Measurements from ENCODE around the gene RRBP1. TPM values are rescaled to one million over a fixed set of nuclear protein-coding genes. Genes with fewer than 3 reads are reported as not detected.

The RRBP1 gene
- total RNA-seq, 2 donors from 2014 or later = 112 to 148 TPM

DNA sequence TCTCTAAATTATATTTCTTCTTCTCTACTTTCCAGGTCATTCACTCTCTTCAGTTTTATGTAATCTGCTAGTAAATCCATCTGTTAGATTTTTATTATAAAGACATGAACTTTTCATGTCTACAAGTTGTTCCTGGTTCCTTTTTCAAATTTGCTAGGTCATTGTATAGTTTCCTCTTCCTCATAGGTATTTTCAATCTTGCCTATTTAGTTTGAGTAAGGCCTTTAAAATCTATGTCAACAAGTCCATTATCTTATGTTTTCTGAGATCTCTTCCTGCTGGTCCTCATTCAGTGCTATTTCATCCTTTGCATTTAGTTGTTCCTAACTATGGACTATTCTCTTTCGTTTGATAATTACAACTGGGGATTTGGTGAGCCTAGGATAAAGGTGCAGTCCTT is 11.0 kb downstream of the RRBP1 start:
- 70% methylated on average over 1 of the region's 1 CpG for WGBS
- H3K27ac ChIP-seq = no peak overlapping the region
- no peaks in the 10 kb centered on the region for H3K27me3 ChIP-seq (replicated peaks; ENCODE audit: insufficient read depth)
- TF ChIP-seq POLR2AphosphoS5 (IDR thresholded peaks at IDR 0.05) (no peak), POLR2A (IDR thresholded peaks at IDR 0.05) (no peak)
- TF ChIP-seq, protein P1, sequence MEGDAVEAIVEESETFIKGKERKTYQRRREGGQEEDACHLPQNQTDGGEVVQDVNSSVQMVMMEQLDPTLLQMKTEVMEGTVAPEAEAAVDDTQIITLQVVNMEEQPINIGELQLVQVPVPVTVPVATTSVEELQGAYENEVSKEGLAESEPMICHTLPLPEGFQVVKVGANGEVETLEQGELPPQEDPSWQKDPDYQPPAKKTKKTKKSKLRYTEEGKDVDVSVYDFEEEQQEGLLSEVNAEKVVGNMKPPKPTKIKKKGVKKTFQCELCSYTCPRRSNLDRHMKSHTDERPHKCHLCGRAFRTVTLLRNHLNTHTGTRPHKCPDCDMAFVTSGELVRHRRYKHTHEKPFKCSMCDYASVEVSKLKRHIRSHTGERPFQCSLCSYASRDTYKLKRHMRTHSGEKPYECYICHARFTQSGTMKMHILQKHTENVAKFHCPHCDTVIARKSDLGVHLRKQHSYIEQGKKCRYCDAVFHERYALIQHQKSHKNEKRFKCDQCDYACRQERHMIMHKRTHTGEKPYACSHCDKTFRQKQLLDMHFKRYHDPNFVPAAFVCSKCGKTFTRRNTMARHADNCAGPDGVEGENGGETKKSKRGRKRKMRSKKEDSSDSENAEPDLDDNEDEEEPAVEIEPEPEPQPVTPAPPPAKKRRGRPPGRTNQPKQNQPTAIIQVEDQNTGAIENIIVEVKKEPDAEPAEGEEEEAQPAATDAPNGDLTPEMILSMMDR (IDR thresholded peaks at IDR 0.05) = no peak
- peaks cover 4% of the 10 kb centered on the region for H3K4me1 ChIP-seq (replicated peaks)
- no peak overlapping the region for H3K4me3 ChIP-seq
- no peaks in the 10 kb centered on the region for H3K36me3 ChIP-seq
- intact Hi-C loops (cut with DNase I) = no loop called here
- DNase-seq (ENCODE audit: low spot score) = no peak
- no peaks in the 10 kb centered on the region for H3K9me3 ChIP-seq

DNA sequence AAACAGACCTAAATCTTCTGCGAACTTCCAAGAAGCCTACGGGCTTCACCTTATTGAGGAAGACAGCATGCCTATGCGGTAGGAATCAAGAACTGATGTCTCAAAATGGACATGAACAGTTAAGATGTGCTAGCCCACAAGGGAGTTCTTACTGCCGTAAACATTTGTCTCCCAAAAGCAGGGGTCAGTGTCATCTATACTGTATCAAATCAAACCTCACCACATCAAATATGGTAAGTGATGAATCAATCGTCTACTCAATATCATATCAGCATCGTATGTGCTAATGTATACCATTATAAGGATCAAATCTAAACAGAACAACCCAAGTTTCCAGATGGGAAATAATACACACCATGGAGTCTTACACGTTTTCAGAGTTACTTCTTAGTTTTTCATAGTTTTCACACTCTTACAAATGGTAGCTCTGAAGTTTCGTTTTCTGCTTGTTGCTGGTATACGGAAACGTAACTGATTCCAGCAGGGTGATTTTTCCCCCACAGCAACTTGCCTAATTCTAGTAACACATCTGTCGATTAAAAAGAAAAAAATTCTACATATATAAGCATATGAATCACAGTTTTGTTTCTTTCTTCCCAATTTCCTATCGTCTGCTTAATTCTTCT is 12.6 kb downstream of the RRBP1 start:
- 90% methylated on average over 12 of the region's 12 CpGs for WGBS
- H3K27ac ChIP-seq = no peak overlapping the region
- TF ChIP-seq POLR2AphosphoS5 (IDR thresholded peaks at IDR 0.05) = no peak
- TF ChIP-seq, protein P1 (IDR thresholded peaks at IDR 0.05) = no peak
- no peak for TF ChIP-seq POLR2A (IDR thresholded peaks at IDR 0.05)
- H3K27me3 ChIP-seq (replicated peaks; ENCODE audit: insufficient read depth) = no peaks in the 10 kb centered on the region
- intact Hi-C loops (cut with DNase I) = no loop called here
- DNase-seq (ENCODE audit: low spot score) = no peak
- no peaks in the 10 kb centered on the region for H3K4me1 ChIP-seq (replicated peaks)
- H3K9me3 ChIP-seq = no peaks in the 10 kb centered on the region
- H3K36me3 ChIP-seq = no peaks in the 10 kb centered on the region
- H3K4me3 ChIP-seq = no peak overlapping the region

- Histone ChIP-seq H3K9me3 (no peaks in the 10 kb centered on the region), H3K4me3 (no peak overlapping the region), H3K36me3 (no peaks in the 10 kb centered on the region), H3K4me1 (replicated peaks) (no peaks in the 10 kb centered on the region), H3K27ac (no peak overlapping the region), H3K27me3 (replicated peaks; ENCODE audit: insufficient read depth) (no peaks in the 10 kb centered on the region)
- intact Hi-C loops (cut with DNase I) = no loop called here
- no peak for DNase-seq (ENCODE audit: low spot score)
- WGBS = 100% methylated on average over 3 of the region's 3 CpGs
- TF ChIP-seq POLR2AphosphoS5 (IDR thresholded peaks at IDR 0.05) = no peak
- TF ChIP-seq, protein P1 (IDR thresholded peaks at IDR 0.05) = no peak
- TF ChIP-seq POLR2A (IDR thresholded peaks at IDR 0.05) = no peak
Measured at GRCh38 chr20:17668432-17668831, 13.6 kb downstream of the RRBP1 start.

GRCh38 chr20:17667445-17667844 is 14.6 kb downstream of the RRBP1 start:
- Histone ChIP-seq H3K27me3 (replicated peaks; ENCODE audit: insufficient read depth) (no peaks in the 10 kb centered on the region), H3K36me3 (no peaks in the 10 kb centered on the region), H3K27ac (no peak overlapping the region), H3K4me1 (replicated peaks) (no peaks in the 10 kb centered on the region), H3K9me3 (no peaks in the 10 kb centered on the region), H3K4me3 (no peak overlapping the region)
- intact Hi-C loops (cut with DNase I) = no loop called here
- DNase-seq (ENCODE audit: low spot score) = no peak
- 84% methylated on average over 3 of the region's 3 CpGs for WGBS
- TF ChIP-seq POLR2AphosphoS5 (IDR thresholded peaks at IDR 0.05) (no peak), POLR2A (IDR thresholded peaks at IDR 0.05) (no peak)
- TF ChIP-seq, protein P1 (IDR thresholded peaks at IDR 0.05) = no peak

DNA sequence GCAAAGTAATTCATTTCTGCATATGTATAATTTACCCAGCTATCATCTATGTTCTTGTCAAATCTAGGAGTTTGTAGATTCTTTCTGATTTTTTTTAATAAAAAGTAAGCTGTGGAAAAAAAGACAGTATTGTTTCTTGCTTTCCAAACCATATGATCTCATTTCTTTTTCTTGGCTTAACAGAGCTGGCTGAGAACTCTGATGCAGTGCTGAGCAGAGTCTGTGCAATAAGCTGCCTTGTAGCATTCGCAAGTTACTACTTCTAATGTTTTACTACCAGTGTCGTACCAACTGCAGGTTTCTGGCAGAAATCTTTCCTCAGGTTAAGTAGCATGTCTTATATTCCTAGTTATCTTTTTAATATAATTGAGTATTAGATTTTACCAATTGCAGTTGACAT is 15.6 kb downstream of the RRBP1 start:
- no peak for TF ChIP-seq POLR2A (IDR thresholded peaks at IDR 0.05)
- TF ChIP-seq POLR2AphosphoS5 (IDR thresholded peaks at IDR 0.05) = no peak
- WGBS = 53% methylated on average over 2 of the region's 2 CpGs

More for the DNA sequence above, 15.6 kb downstream of the RRBP1 start:
- Histone ChIP-seq H3K9me3 (no peaks in the 10 kb centered on the region), H3K4me3 (no peak overlapping the region), H3K27ac (no peak overlapping the region), H3K4me1 (replicated peaks) (no peaks in the 10 kb centered on the region), H3K27me3 (replicated peaks; ENCODE audit: insufficient read depth) (no peaks in the 10 kb centered on the region), H3K36me3 (no peaks in the 10 kb centered on the region)
- DNase-seq (ENCODE audit: low spot score) = no peak
- intact Hi-C loops (cut with DNase I) = no loop called here
